IMR-90 (cell line): ENCODE data around the gene AMPD2. TPM values are rescaled to one million over a fixed set of nuclear protein-coding genes. Genes with fewer than 3 reads are reported as not detected.

Experiments used
- ATAC-seq: fragments of 200-7000 bp; cut with Tn5 transposase; 2 replicates; pipeline ENCODE4 v1.9.1; 2020; ENCODE audit warnings: low read depth, mild to moderate bottlenecking, moderate library complexity
- BruUV-seq: library from RNA; stranded (reverse); fragments of 400-500 nt; replicated peaks from 2 replicates; lab custom pipeline; 2021; lab: Mats Ljungman, UMichigan
- CTCF ChIA-PET: fragments of 300-600 bp; formaldehyde crosslinking; extraction: SDS; loops from one replicate; lab custom pipeline; 2021; ENCODE audit warnings: antibody characterized with exemption; lab: Yijun Ruan, JAX
- POLR2A ChIA-PET: fragments of 300-600 bp; sonication (Branson Sonifier 250); formaldehyde crosslinking; loops from one replicate; lab custom pipeline; 2022; ENCODE audit warnings: antibody characterized with exemption; ENCODE audit not compliant: unreplicated experiment; lab: Charles Lee
- DNase-seq: peaks from one replicate; pipeline ENCODE4 v3.0.0; 2013
- H2AFZ ChIP-seq: replicated peaks from 2 replicates; pipeline ENCODE3; 2013; ENCODE audit warnings: low read length, mild to moderate bottlenecking; ENCODE audit not compliant: poor library complexity
- H2AK5ac ChIP-seq: 2 replicates; pipeline ENCODE4 v1.6.1; 2013; ENCODE audit warnings: low read depth, low read length, inconsistent platforms
- H2AK9ac ChIP-seq: replicated peaks from 2 replicates; pipeline ENCODE3; 2013; ENCODE audit warnings: mild to moderate bottlenecking, low read depth, low read length, moderate library complexity; ENCODE audit not compliant: poor library complexity
- H2BK120ac ChIP-seq: 2 replicates; pipeline ENCODE4 v1.6.1; 2013; ENCODE audit warnings: low read depth, low read length, inconsistent platforms
- H2BK15ac ChIP-seq: 3 replicates; pipeline ENCODE4 v1.6.1; 2013; ENCODE audit warnings: low read depth, low read length, inconsistent platforms
- H2BK20ac ChIP-seq: 2 replicates; pipeline ENCODE4 v1.6.1; 2013; ENCODE audit warnings: low read depth, mild to moderate bottlenecking, inconsistent platforms, low read length, moderate library complexity
- H2BK5ac ChIP-seq: 2 replicates; pipeline ENCODE4 v1.6.1; 2013; ENCODE audit warnings: mild to moderate bottlenecking, low read depth, low read length, inconsistent platforms; ENCODE audit not compliant: poor library complexity, severe bottlenecking
- H3K14ac ChIP-seq: replicated peaks from 2 replicates; pipeline ENCODE4 v1.6.1; 2013; ENCODE audit warnings: low read depth, low read length, inconsistent platforms
- H3K18ac ChIP-seq: 2 replicates; pipeline ENCODE4 v1.6.1; 2013; ENCODE audit warnings: low read depth, low read length, control low read depth
- H3K23ac ChIP-seq: 2 replicates; pipeline ENCODE4 v1.6.1; 2013; ENCODE audit warnings: low read depth, low read length, inconsistent platforms
- H3K27ac ChIP-seq: 2 replicates; pipeline ENCODE4 v1.5.1; 2013; ENCODE audit warnings: mild to moderate bottlenecking, control low read depth, low read length; ENCODE audit not compliant: insufficient read depth
- H3K27me3 ChIP-seq: 2 replicates; pipeline ENCODE4 v1.6.1; 2013; ENCODE audit warnings: low read length; ENCODE audit not compliant: control insufficient read depth, insufficient read depth
- H3K36me3 ChIP-seq: 2 replicates; pipeline ENCODE4 v1.6.1; 2013; ENCODE audit warnings: low read length, mixed read lengths; ENCODE audit not compliant: control insufficient read depth, insufficient read depth
- H3K4ac ChIP-seq: 2 replicates; pipeline ENCODE4 v1.6.1; 2013; ENCODE audit warnings: low read depth, low read length, inconsistent platforms
- H3K4me1 ChIP-seq: 2 replicates; pipeline ENCODE4 v1.6.1; 2013; ENCODE audit warnings: low read length, mixed read lengths; ENCODE audit not compliant: control insufficient read depth, insufficient read depth
- H3K4me2 ChIP-seq: 2 replicates; pipeline ENCODE4 v1.6.1; 2013; ENCODE audit warnings: low read depth, mild to moderate bottlenecking, control low read depth, low read length, moderate library complexity
- H3K4me3 ChIP-seq: 2 replicates; pipeline ENCODE4 v1.5.1; 2013; ENCODE audit warnings: low read depth, mild to moderate bottlenecking, control low read depth, low read length, moderate library complexity; ENCODE audit not compliant: insufficient read depth
- H3K56ac ChIP-seq: 2 replicates; pipeline ENCODE4 v1.6.1; 2013; ENCODE audit warnings: low read length, inconsistent platforms; ENCODE audit not compliant: insufficient read depth; ENCODE audit errors: extremely low read depth
- H3K79me1 ChIP-seq, 2 experiments: 2 replicates each; pipeline ENCODE4 v1.6.1; 2013; ENCODE audit warnings: low read length in 2 of 2, inconsistent platforms in 1 of 2, low read depth in 1 of 2
- H3K9ac ChIP-seq: 2 replicates; pipeline ENCODE4 v1.6.1; 2013; ENCODE audit warnings: low read depth, low read length, control low read depth
- H3K9me1 ChIP-seq: 2 replicates; pipeline ENCODE4 v1.6.1; 2013; ENCODE audit warnings: low read length, inconsistent platforms; ENCODE audit not compliant: insufficient read depth
- H3K9me3 ChIP-seq: 2 replicates; pipeline ENCODE4 v1.6.1; 2013; ENCODE audit warnings: low read length; ENCODE audit not compliant: control insufficient read depth, insufficient read depth
- H4K20me1 ChIP-seq: 2 replicates; pipeline ENCODE4 v1.6.1; 2013; ENCODE audit warnings: low read length, inconsistent platforms; ENCODE audit not compliant: insufficient read depth
- H4K5ac ChIP-seq: 2 replicates; pipeline ENCODE4 v1.6.1; 2013; ENCODE audit warnings: mild to moderate bottlenecking, low read depth, low read length, control low read depth
- H4K8ac ChIP-seq, 2 experiments: 2 replicates each; pipeline ENCODE4 v1.6.1; 2013; ENCODE audit warnings: low read depth in 2 of 2, low read length in 2 of 2, control low read depth in 1 of 2, inconsistent platforms in 1 of 2
- H4K91ac ChIP-seq: 2 replicates; pipeline ENCODE4 v1.6.1; 2013; ENCODE audit warnings: low read depth, low read length, inconsistent platforms; ENCODE audit not compliant: insufficient read depth
- BHLHE40 ChIP-seq: fragments of 150-350 bp; IDR thresholded peaks from 2 replicates; pipeline ENCODE4 v1.6.1; 2016; ENCODE audit warnings: mild to moderate bottlenecking, low read depth, low read length
- CEBPB ChIP-seq: IDR thresholded peaks from 2 replicates; pipeline ENCODE4 v1.6.1; 2012; ENCODE audit warnings: low read depth, low read length, improper control_type of control experiment
- CHD1 ChIP-seq: IDR thresholded peaks from 2 replicates; pipeline ENCODE4 v1.6.1; 2012; ENCODE audit warnings: low read depth, low read length, improper control_type of control experiment
- MAZ ChIP-seq: IDR thresholded peaks from 2 replicates; pipeline ENCODE4 v1.6.1; 2012; ENCODE audit warnings: low read depth, mild to moderate bottlenecking, low read length, improper control_type of control experiment, moderate library complexity, borderline replicate concordance
- POLR2A ChIP-seq: IDR thresholded peaks from 2 replicates; pipeline ENCODE4 v1.6.1; 2012; ENCODE audit warnings: mild to moderate bottlenecking, low read depth, low read length
- RCOR1 ChIP-seq: IDR thresholded peaks from 2 replicates; pipeline ENCODE4 v1.6.1; 2012; ENCODE audit warnings: mild to moderate bottlenecking, low read length, improper control_type of control experiment; ENCODE audit not compliant: insufficient replicate concordance
- WGBS, 2 experiments: methylation state at CpG; one replicate each; pipeline versions ENCODE4 v1.1.5 to v1.1.7; 2013; ENCODE audit warnings: missing lambda C conversion rate in 2 of 2; ENCODE audit not compliant: insufficient read length in 1 of 2; ENCODE audit errors: extremely low coverage in 2 of 2; 5-methylcytosine and 5-hydroxymethylcytosine counted together
- dilution Hi-C: fragments of 300-500 bp; cut with HindIII; formaldehyde crosslinking; loops from one replicate; pipeline ENCODE4 v1.14.3; 2018; ENCODE audit warnings: low sequenced_read_pairs; ENCODE audit not compliant: unreplicated experiment
- in situ Hi-C: fragments of 300-500 bp; cut with MboI; formaldehyde crosslinking; loops from 3 replicates; pipeline ENCODE4 v1.14.3; 2019; ENCODE audit warnings: low sequenced_read_pairs, inconsistent platforms, mixed read lengths
- intact Hi-C: fragments of 100-400 bp; cut with micrococcal nuclease; formaldehyde crosslinking; loops from 2 replicates; pipeline ENCODE4 v1.10.0; 2022
- polyA plus RNA-seq, 3 experiments: library from polyadenylated mRNA; depleted of rRNA; stranded (reverse); fragments of >200 nt; gene quantifications; 2 replicates each; pipeline ENCODE4 v1.2.3, GENCODE V29; 2012; ENCODE audit warnings: low replicate concordance in 1 of 3
- total RNA-seq: library from RNA; depleted of rRNA; stranded (reverse); fragments of >200 nt; gene quantifications from 2 replicates; pipeline ENCODE4 v1.2.3, GENCODE V29; 2012

The AMPD2 gene
- total and polyA plus RNA-seq, 2 of the 4 experiments (the other 2 are of a cell fraction): 61.5 to 103 TPM

- no CpG with 5 or more reads among the region's 2 CpGs for WGBS, 2 experiments
- no peak for TF ChIP-seq CEBPB
- no peak for TF ChIP-seq MAZ
- TF ChIP-seq CHD1: no peak
- TF ChIP-seq BHLHE40: no peak
- TF ChIP-seq RCOR1: no peak
- TF ChIP-seq POLR2A: no peak
- H2AFZ ChIP-seq: no peak overlapping the region
- H3K9ac ChIP-seq: no peak overlapping the region
- peaks cover 9% of the 10 kb centered on the region for H3K9me1 ChIP-seq
- H2BK15ac ChIP-seq: no peak overlapping the region
- no peak overlapping the region for H2AK5ac ChIP-seq
- no peak overlapping the region for H3K14ac ChIP-seq
- H3K18ac ChIP-seq: no peak overlapping the region
- peaks cover 34 to 75% of the 10 kb centered on the region in 2 experiments for H3K79me1 ChIP-seq
- H4K5ac ChIP-seq: no peak overlapping the region
- ChIA-PET CTCF (interaction anchor here (0.8 to 0.9 kb wide), 2 partner anchors 13 to 41 kb away, joined by 3 read pairs; no protein-coding TSS in a partner anchor), POLR2A (no interaction called here)
- ATAC-seq: peak; percentile 69
- BruUV-seq: no TSS peak
- peak; percentile 65 for DNase-seq
- H3K9me3 ChIP-seq: no peaks in the 10 kb centered on the region
- no peak overlapping the region for H3K56ac ChIP-seq
- H3K4me3 ChIP-seq: no peak overlapping the region
- peaks cover 9% of the 10 kb centered on the region; the same call in 1 of the 2 replicates for H3K4me1 ChIP-seq
- no peak overlapping the region for H2BK120ac ChIP-seq
- no peaks in the 10 kb centered on the region for H3K27me3 ChIP-seq
- H3K4me2 ChIP-seq: no peak overlapping the region
- no peak overlapping the region for H2AK9ac ChIP-seq
- in situ Hi-C loops (no loop called here), dilution Hi-C loops (no loop called here), intact Hi-C loops (no loop called here)
- H3K36me3 ChIP-seq: peaks cover 6% of the 10 kb centered on the region; the same call in 1 of the 2 replicates
- H4K20me1 ChIP-seq: peaks cover 61% of the 10 kb centered on the region
- no peak overlapping the region for H4K91ac ChIP-seq
- H3K4ac ChIP-seq: no peak overlapping the region
- H3K27ac ChIP-seq: no peak overlapping the region
- H4K8ac ChIP-seq: no peak overlapping the region
- no peak overlapping the region for H2BK5ac ChIP-seq
- no peak overlapping the region for H2BK20ac ChIP-seq
- no peak overlapping the region for H3K23ac ChIP-seq
Observed at GRCh38 chr1:109573785-109574184, 45.9 kb upstream of the AMPD2 start.
